Femur (tissue), 1 donor: ENCODE measurements around the gene RPL7A.
A peak's percentile ranks its signal among the peaks of the same experiment; 100 is the strongest.
"Not testable (repeated sequence)": the region's sequence is repeated elsewhere in the genome, so short reads cannot be mapped to it uniquely, and the experiment has no call there.

Experiments used
- DNase-seq: peaks from one replicate; pipeline ENCODE4 v3.0.0-alpha.2; 2017

The RPL7A gene

GRCh38 chr9:133347985-133348717 lies at the start of gene RPL7A, which contains the start of gene MED22:
Gene RPL7A (plus strand): TSS chr9:133348218. CDS start chr9:133348244, 26 bp downstream.
Gene MED22 (minus strand): TSS chr9:133348131. CDS start chr9:133346662, 1,469 bp downstream.
- DNase-seq = peak; percentile 97

GRCh38 chr9:133299996-133300395 lies 48.0 kb upstream of the RPL7A start:
- DNase-seq = not testable (repeated sequence)

- no peak for DNase-seq
Measured at GRCh38 chr9:133301253-133302230, 46.5 kb upstream of the RPL7A start.

- no peak for DNase-seq
Measured at GRCh38 chr9:133303266-133304157, 44.5 kb upstream of the RPL7A start.

GRCh38 chr9:133304158-133304470 lies 43.9 kb upstream of the RPL7A start:
- no peak for DNase-seq

- DNase-seq = no peak
Measured at GRCh38 chr9:133304477-133305377, 43.3 kb upstream of the RPL7A start.

- no peak for DNase-seq
Measured at GRCh38 chr9:133305731-133306130, 42.3 kb upstream of the RPL7A start.

- DNase-seq = peak; percentile 43
Measured at GRCh38 chr9:133306242-133307204, 41.5 kb upstream of the RPL7A start.

- no peak for DNase-seq
Measured at GRCh38 chr9:133307301-133307700, 40.7 kb upstream of the RPL7A start.

GRCh38 chr9:133309608-133310007 lies 38.4 kb upstream of the RPL7A start:
- no peak for DNase-seq

GRCh38 chr9:133315997-133316396 lies 32.0 kb upstream of the RPL7A start:
- no peak for DNase-seq

- DNase-seq = not testable (repeated sequence)
Measured at GRCh38 chr9:133317551-133317950, 30.5 kb upstream of the RPL7A start.

- DNase-seq = no peak
Measured at GRCh38 chr9:133320421-133320881, 27.6 kb upstream of the RPL7A start.

- DNase-seq = no peak
Measured at GRCh38 chr9:133321411-133321935, 26.5 kb upstream of the RPL7A start.

GRCh38 chr9:133322701-133323100 lies 25.3 kb upstream of the RPL7A start:
- no peak for DNase-seq

- DNase-seq = no peak
Measured at GRCh38 chr9:133323211-133323610, 24.8 kb upstream of the RPL7A start.

GRCh38 chr9:133323991-133324703 lies 23.9 kb upstream of the RPL7A start:
- DNase-seq = no peak

GRCh38 chr9:133327021-133327420 lies 21.0 kb upstream of the RPL7A start:
- not testable (repeated sequence) for DNase-seq

GRCh38 chr9:133327834-133328484 lies 20.1 kb upstream of the RPL7A start:
- no peak for DNase-seq
